ENCODE data around the gene SP140.
"Not testable (repeated sequence)": the region's sequence is repeated elsewhere in the genome, so short reads cannot be mapped to it uniquely, and the experiment has no call there.

Gene SP140

DNA sequence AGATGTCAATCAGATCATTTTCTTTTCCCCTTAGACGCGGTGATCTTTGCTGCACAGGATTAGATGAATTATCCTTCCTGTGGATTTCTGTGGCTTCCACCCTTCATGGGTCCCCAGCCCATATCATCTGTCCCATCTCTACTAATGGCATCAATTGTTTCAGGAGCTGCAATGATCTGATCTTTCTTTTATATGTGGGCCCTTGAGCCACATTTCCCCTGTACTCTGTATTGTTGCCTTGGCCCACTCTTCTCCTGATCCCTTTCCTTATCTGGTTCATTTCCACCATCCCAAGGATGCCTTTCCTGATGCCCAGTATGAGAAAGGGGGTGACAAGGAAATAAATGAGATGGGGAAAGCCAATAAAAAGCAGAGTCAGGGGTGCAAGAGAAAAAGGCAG, 24.7 kb downstream of the SP140 start:
- H3K27me3 ChIP-seq (ENCODE audit: control insufficient read depth in 1 of 2, insufficient read depth in 2 of 2, low read length in 2 of 2): peaks cover 0 to 3% of the 10 kb centered on the region in 2 donors

DNA sequence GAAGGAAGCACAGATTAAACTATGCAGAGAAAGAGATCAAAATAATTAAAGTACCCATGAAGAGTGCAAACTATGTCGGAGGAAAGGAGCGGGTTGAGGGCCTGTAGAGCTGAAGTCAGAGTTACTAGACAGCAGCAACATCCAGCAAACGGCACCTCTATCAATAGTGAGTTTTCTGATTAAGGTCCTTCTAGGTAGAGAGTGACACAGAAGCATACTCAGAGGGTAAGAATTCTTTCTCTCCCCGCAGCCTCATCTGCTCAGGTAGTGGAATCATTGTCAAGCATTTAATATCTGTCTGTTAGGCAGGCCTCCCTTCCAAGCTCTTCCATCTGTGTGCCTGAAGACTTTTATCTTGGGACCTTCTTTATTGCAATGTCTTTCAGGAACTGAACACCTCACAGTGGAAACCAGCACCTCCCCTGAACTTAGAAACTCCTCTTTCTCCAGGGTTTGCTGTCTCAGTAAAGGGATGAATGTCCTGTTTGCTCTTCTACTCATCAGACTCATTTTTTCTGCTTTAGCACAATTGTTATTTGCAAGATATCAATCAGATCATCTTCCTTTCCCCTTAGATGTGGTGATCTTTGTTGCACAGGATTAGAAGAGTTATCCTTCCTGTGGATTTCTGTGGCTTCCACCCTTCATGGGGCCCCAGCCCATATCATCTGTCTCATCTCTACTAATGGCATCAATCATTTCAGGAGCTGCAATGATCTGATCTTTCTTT, 28.8 kb downstream of the SP140 start:
- no peak overlapping the region for H3K27ac ChIP-seq (ENCODE audit: low read depth, low read length)
- no peaks in the 10 kb centered on the region for H3K4me1 ChIP-seq (ENCODE audit: control insufficient read depth in 1 of 2, insufficient read depth in 2 of 2, low read length in 2 of 2)
- no peaks in the 10 kb centered on the region for H3K9me3 ChIP-seq (ENCODE audit: control insufficient read depth in 1 of 2, low read length in 2 of 2)
- H3K27me3 ChIP-seq (ENCODE audit: control insufficient read depth in 1 of 2, insufficient read depth in 2 of 2, low read length in 2 of 2): peaks cover 0 to 3% of the 10 kb centered on the region in 2 donors
- no peak overlapping the region for H3K4me3 ChIP-seq (ENCODE audit: low read depth in 1 of 2, low read length in 2 of 2)
- H3K9ac ChIP-seq (ENCODE audit: low read depth in 1 of 2, low read length in 2 of 2): no peak overlapping the region
- no peaks in the 10 kb centered on the region for H3K36me3 ChIP-seq (ENCODE audit: control insufficient read depth in 1 of 2, insufficient read depth in 2 of 2, low read length in 2 of 2)

More for the DNA sequence above, 24.7 kb downstream of the SP140 start:
- no peaks in the 10 kb centered on the region for H3K9me3 ChIP-seq (ENCODE audit: control insufficient read depth in 1 of 2, low read length in 2 of 2)
- H3K4me3 ChIP-seq (ENCODE audit: low read depth in 1 of 2, low read length in 2 of 2): no peak overlapping the region
- H3K27ac ChIP-seq (ENCODE audit: low read depth, low read length): no peak overlapping the region
- H3K36me3 ChIP-seq (ENCODE audit: control insufficient read depth in 1 of 2, insufficient read depth in 2 of 2, low read length in 2 of 2): peaks cover 0 to 3% of the 10 kb centered on the region in 2 donors
- no peaks in the 10 kb centered on the region for H3K4me1 ChIP-seq (ENCODE audit: control insufficient read depth in 1 of 2, insufficient read depth in 2 of 2, low read length in 2 of 2)
- H3K9ac ChIP-seq (ENCODE audit: low read depth in 1 of 2, low read length in 2 of 2): no peak overlapping the region

DNA sequence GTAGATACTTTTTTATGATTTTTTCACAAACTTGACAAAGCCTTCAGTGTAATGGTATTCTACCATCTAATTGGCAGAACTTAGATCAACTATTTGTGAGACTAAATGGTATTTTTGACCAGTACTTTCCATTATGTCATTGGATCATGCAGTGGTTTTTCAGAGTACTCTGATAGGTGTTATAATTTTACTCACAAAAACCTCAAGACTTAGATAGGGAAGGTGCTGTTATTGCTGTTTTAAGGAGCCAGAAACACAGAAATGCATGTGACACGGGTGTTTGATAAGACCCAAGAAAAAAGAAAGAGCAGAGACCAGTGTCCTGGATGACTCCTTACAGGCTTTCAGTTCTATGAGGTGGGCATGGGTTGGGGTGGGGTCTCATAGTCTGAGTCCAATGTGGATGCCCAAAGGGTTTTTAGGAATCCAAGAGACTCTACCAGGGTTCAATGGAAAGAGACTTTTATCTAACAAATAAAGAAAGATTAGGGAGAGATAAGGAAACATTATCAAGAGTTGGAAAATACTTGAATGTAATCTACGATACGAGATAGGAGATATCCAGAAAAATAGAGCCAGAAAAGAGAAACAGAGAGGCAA, 31.3 kb downstream of the SP140 start:
- Histone ChIP-seq H3K9ac (ENCODE audit: low read depth in 1 of 2, low read length in 2 of 2) (no peak overlapping the region), H3K36me3 (ENCODE audit: control insufficient read depth in 1 of 2, insufficient read depth in 2 of 2, low read length in 2 of 2) (no peaks in the 10 kb centered on the region), H3K27ac (ENCODE audit: low read depth, low read length) (no peak overlapping the region), H3K27me3 (ENCODE audit: control insufficient read depth in 1 of 2, insufficient read depth in 2 of 2, low read length in 2 of 2) (peaks cover 0 to 3% of the 10 kb centered on the region in 2 donors), H3K4me3 (ENCODE audit: low read depth in 1 of 2, low read length in 2 of 2) (no peak overlapping the region), H3K9me3 (ENCODE audit: control insufficient read depth in 1 of 2, low read length in 2 of 2) (no peaks in the 10 kb centered on the region), H3K4me1 (ENCODE audit: control insufficient read depth in 1 of 2, insufficient read depth in 2 of 2, low read length in 2 of 2) (no peaks in the 10 kb centered on the region)

DNA sequence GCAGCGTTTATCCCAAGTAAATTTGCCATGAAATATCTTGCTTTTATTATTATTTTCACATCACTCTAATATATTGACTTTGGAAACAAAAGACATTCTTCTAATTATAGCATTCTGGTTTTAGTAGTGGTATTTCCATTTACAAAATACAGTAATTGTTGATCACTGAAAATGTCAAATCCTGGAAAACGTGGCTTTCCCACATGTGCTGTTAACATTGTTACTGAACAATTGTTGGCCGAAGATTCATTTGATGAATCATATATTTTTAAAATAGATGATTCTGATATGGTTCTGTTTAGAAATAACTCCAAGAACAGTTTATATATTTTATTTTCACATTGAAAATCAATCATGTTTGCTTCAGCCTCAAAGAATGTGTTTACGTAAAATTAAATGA, 32.9 kb downstream of the SP140 start:
- Histone ChIP-seq H3K27ac (ENCODE audit: low read depth, low read length) (no peak overlapping the region), H3K9ac (ENCODE audit: low read depth in 1 of 2, low read length in 2 of 2) (no peak overlapping the region), H3K36me3 (ENCODE audit: control insufficient read depth in 1 of 2, insufficient read depth in 2 of 2, low read length in 2 of 2) (no peaks in the 10 kb centered on the region), H3K4me1 (ENCODE audit: control insufficient read depth in 1 of 2, insufficient read depth in 2 of 2, low read length in 2 of 2) (no peaks in the 10 kb centered on the region), H3K9me3 (ENCODE audit: control insufficient read depth in 1 of 2, low read length in 2 of 2) (no peaks in the 10 kb centered on the region), H3K27me3 (ENCODE audit: control insufficient read depth in 1 of 2, insufficient read depth in 2 of 2, low read length in 2 of 2) (no peaks in the 10 kb centered on the region), H3K4me3 (ENCODE audit: low read depth in 1 of 2, low read length in 2 of 2) (no peak overlapping the region)

DNA sequence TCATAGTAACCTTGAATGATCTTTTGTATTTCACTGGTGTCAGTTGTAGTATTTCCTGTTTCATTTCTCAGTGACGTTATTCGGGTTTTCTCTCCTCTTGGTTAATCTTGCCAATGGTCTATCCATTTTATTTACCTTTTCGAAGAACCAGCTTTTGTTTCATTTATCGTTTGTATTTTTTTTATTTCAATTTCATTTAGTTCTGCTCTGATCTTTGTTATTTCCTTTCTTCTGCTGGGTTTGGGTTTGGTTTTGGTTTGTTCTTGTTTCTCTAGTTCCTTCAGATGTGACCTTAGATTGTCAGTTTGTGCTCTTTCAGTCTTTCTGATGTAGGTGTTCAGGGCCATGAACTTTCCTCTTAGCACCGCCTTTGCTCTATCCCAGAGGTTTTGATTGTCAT, 36.7 kb downstream of the SP140 start:
- Histone ChIP-seq H3K4me3 (ENCODE audit: low read depth in 1 of 2, low read length in 2 of 2) (no peak overlapping the region), H3K9ac (ENCODE audit: low read depth in 1 of 2, low read length in 2 of 2) (no peak overlapping the region), H3K9me3 (ENCODE audit: control insufficient read depth in 1 of 2, low read length in 2 of 2) (no peaks in the 10 kb centered on the region), H3K36me3 (ENCODE audit: control insufficient read depth in 1 of 2, insufficient read depth in 2 of 2, low read length in 2 of 2) (no peaks in the 10 kb centered on the region), H3K27ac (ENCODE audit: low read depth, low read length) (no peak overlapping the region), H3K27me3 (ENCODE audit: control insufficient read depth in 1 of 2, insufficient read depth in 2 of 2, low read length in 2 of 2) (no peaks in the 10 kb centered on the region), H3K4me1 (ENCODE audit: control insufficient read depth in 1 of 2, insufficient read depth in 2 of 2, low read length in 2 of 2) (no peaks in the 10 kb centered on the region)

DNA sequence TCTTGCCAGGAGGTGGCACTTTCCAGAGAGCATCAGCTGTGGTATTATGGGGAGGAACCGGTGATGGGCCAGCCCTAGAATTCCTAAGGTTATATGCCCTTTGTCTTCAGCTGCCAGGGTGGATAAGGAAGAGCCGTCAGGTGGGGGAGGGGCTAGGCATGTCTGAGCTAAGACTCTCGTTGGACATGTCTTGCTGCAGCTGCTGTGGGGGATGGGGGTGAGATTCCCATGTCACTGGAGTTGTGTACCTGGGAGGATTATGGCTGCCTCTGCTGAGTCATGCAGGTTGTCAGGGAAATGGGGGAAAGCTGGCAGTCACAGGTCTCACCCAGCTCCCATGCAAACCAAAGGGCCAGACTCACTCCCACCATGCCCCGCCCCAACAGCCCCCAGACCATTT, 39.4 kb downstream of the SP140 start:
- H3K27me3 ChIP-seq (ENCODE audit: control insufficient read depth in 1 of 2, insufficient read depth in 2 of 2, low read length in 2 of 2); H3K27ac ChIP-seq (ENCODE audit: low read depth, low read length); H3K4me1 ChIP-seq (ENCODE audit: control insufficient read depth in 1 of 2, insufficient read depth in 2 of 2, low read length in 2 of 2); H3K36me3 ChIP-seq (ENCODE audit: control insufficient read depth in 1 of 2, insufficient read depth in 2 of 2, low read length in 2 of 2); H3K9ac ChIP-seq (ENCODE audit: low read depth in 1 of 2, low read length in 2 of 2); H3K4me3 ChIP-seq (ENCODE audit: low read depth in 1 of 2, low read length in 2 of 2); H3K9me3 ChIP-seq (ENCODE audit: control insufficient read depth in 1 of 2, low read length in 2 of 2): not testable (repeated sequence)

DNA sequence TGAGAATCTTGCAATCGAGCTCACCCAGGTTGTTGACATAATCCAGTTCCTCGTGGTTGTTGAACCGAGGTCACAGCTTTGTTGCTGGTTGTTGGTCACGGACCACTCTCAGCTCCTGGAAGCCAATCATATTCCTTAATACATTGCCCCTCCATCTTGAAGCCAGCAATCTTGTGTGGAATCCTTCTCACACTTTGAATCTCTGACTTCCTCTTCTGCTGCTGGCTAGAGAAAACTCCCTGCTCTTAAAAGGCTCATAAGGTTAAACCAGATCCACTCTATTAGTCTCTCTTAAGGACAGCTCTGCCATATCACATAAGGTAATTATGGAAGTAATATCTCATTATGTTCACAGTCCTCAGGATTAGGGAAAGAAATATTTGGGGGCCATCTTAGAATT, 41.1 kb downstream of the SP140 start:
- H3K27me3 ChIP-seq (ENCODE audit: control insufficient read depth in 1 of 2, insufficient read depth in 2 of 2, low read length in 2 of 2): no peaks in the 10 kb centered on the region
- no peak overlapping the region for H3K9ac ChIP-seq (ENCODE audit: low read depth in 1 of 2, low read length in 2 of 2)
- no peak overlapping the region for H3K4me3 ChIP-seq (ENCODE audit: low read depth in 1 of 2, low read length in 2 of 2)
- H3K27ac ChIP-seq (ENCODE audit: low read depth, low read length): no peak overlapping the region
- no peaks in the 10 kb centered on the region for H3K4me1 ChIP-seq (ENCODE audit: control insufficient read depth in 1 of 2, insufficient read depth in 2 of 2, low read length in 2 of 2)
- H3K9me3 ChIP-seq (ENCODE audit: control insufficient read depth in 1 of 2, low read length in 2 of 2): no peaks in the 10 kb centered on the region
- H3K36me3 ChIP-seq (ENCODE audit: control insufficient read depth in 1 of 2, insufficient read depth in 2 of 2, low read length in 2 of 2): no peaks in the 10 kb centered on the region

DNA sequence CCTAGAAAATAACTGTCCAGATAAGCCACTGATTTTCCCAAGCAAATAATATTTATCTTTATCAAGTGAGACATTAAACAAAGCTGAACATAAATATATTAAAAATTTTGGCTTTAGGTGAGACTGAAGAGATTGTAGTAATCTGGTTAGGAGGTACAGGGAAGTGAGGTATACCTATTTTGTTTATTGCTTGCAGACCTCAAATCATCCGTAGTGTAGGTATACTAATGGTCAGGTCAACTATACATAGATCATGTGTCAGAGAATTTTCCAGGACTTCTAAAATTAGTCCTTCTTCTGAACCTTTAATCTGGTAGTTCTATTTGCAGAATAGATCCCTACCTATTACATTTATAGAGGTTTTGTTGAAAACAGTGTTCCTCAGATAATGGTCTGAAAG, 41.5 kb downstream of the SP140 start:
- Histone ChIP-seq H3K27ac (ENCODE audit: low read depth, low read length) (no peak overlapping the region), H3K9ac (ENCODE audit: low read depth in 1 of 2, low read length in 2 of 2) (no peak overlapping the region), H3K4me3 (ENCODE audit: low read depth in 1 of 2, low read length in 2 of 2) (no peak overlapping the region), H3K27me3 (ENCODE audit: control insufficient read depth in 1 of 2, insufficient read depth in 2 of 2, low read length in 2 of 2) (no peaks in the 10 kb centered on the region), H3K36me3 (ENCODE audit: control insufficient read depth in 1 of 2, insufficient read depth in 2 of 2, low read length in 2 of 2) (no peaks in the 10 kb centered on the region), H3K9me3 (ENCODE audit: control insufficient read depth in 1 of 2, low read length in 2 of 2) (no peaks in the 10 kb centered on the region), H3K4me1 (ENCODE audit: control insufficient read depth in 1 of 2, insufficient read depth in 2 of 2, low read length in 2 of 2) (no peaks in the 10 kb centered on the region)

DNA sequence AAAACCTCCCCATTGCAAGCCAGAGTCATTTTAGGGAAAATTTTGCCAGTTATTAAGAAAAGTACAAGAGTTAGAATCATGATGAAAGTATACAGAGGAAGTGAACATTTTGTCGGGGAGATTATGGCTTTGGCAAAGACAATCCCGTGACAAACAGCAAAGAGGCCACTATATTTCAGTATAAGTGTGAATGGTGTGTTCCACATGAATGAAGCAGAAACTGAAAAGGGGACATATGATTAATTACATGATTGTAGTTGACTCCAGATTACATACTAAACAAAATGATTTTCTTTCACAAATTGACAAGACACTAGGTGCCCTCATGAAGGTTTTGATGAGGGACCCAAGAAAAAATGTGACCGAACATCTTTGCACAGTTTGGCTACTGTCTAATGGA, 42.0 kb downstream of the SP140 start:
- Histone ChIP-seq H3K4me3 (ENCODE audit: low read depth in 1 of 2, low read length in 2 of 2) (no peak overlapping the region), H3K9me3 (ENCODE audit: control insufficient read depth in 1 of 2, low read length in 2 of 2) (no peaks in the 10 kb centered on the region), H3K36me3 (ENCODE audit: control insufficient read depth in 1 of 2, insufficient read depth in 2 of 2, low read length in 2 of 2) (no peaks in the 10 kb centered on the region), H3K9ac (ENCODE audit: low read depth in 1 of 2, low read length in 2 of 2) (no peak overlapping the region), H3K27me3 (ENCODE audit: control insufficient read depth in 1 of 2, insufficient read depth in 2 of 2, low read length in 2 of 2) (no peaks in the 10 kb centered on the region), H3K4me1 (ENCODE audit: control insufficient read depth in 1 of 2, insufficient read depth in 2 of 2, low read length in 2 of 2) (no peaks in the 10 kb centered on the region), H3K27ac (ENCODE audit: low read depth, low read length) (no peak overlapping the region)

DNA sequence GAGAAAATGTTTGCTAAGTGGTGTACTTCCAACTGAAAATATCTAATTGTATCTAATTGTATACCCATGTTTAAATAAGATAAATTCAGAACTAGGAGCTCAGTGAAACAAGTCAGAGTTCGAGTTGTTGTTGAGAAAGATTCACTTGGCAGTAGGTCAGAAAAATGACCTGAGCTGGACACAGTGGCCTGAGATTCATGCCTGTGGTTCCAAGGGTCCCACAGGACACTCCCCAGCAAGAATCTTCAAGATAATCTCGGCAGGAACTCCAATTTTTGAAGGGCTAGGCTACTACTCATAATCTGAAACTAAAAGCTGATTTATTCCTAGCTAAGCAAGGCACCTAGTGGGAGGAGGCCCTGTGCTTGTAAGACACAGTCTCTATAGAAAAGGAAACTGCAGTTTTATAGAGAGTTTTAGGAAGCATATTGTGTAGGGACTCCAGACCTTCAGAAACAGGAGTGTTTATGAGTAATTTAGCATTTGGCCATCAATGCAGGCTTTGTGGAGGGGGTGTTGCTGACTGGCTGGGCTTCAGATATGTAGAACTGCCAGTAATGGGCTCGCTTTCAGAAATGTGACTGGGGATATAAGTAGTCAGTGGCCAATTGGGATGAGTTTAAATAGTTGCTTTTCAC, 43.2 kb downstream of the SP140 start:
- no peaks in the 10 kb centered on the region for H3K27me3 ChIP-seq (ENCODE audit: control insufficient read depth in 1 of 2, insufficient read depth in 2 of 2, low read length in 2 of 2)

More for the DNA sequence above, 43.2 kb downstream of the SP140 start:
- Histone ChIP-seq H3K36me3 (ENCODE audit: control insufficient read depth in 1 of 2, insufficient read depth in 2 of 2, low read length in 2 of 2) (no peaks in the 10 kb centered on the region), H3K9ac (ENCODE audit: low read depth in 1 of 2, low read length in 2 of 2) (no peak overlapping the region), H3K27ac (ENCODE audit: low read depth, low read length) (no peak overlapping the region), H3K4me1 (ENCODE audit: control insufficient read depth in 1 of 2, insufficient read depth in 2 of 2, low read length in 2 of 2) (no peaks in the 10 kb centered on the region), H3K9me3 (ENCODE audit: control insufficient read depth in 1 of 2, low read length in 2 of 2) (no peaks in the 10 kb centered on the region), H3K4me3 (ENCODE audit: low read depth in 1 of 2, low read length in 2 of 2) (no peak overlapping the region)

Data from duodenal mucosa (tissue), 2 donors.